ENCODE data around the gene KCNQ5. TPM values are rescaled to one million over a fixed set of nuclear protein-coding genes. Genes with fewer than 3 reads are reported as not detected.
"Not testable (repeated sequence)": the region's sequence is repeated elsewhere in the genome, so short reads cannot be mapped to it uniquely, and the experiment has no call there.

KCNQ5 gene
- total RNA-seq: under 1 TPM; 0.52 to 0.97 (median 0.59) TPM

DNA sequence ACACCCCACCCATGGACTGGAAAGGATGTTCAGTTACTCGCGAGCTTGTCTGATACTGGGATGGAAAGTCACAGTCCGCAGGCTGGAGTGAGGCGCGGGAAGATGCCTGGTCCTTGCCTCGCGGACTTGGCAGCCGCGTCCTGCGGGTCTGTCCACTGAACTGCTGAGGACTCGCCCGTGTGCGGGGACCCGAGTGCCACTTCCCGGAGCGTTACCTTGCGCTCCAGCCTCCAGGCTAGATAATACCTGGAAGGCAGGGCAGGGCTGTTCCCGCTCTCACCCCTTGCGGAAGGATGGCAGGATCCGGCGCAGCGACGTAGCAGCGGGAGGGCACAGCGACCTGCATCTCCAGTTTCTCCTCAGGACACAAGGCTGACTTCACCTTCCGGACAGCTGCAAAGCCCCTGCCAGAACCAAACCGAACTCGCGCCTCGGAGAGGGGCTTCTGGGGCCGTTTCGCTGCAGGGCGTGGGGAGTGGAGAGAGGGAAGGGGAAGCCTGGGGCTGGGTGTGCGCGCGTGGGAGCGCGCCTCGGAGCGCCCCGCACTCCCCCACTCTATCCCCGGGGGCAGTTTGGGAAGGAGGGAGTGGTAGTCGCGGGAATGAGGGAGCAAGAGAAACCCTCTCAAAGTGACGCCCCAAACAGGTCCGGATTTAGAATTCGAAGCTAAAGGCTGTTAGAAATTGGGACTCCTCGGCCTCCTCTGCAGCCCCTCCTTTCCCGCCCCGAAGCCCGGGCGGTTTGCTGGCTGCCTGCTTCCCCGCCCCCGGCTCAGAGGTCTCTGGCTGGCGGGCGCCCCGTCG, at the start of gene KCNQ5:
Gene KCNQ5, plus strand, starts transcription at position 774 of the 803 bp plus-strand sequence.
- 1% methylated on average over 21 to 49 of the region's 58 CpGs for WGBS, 2 donors
- intact Hi-C loops (cut with DNase I; ENCODE audit: low total_unique reads): no loop called here
- no peak for DNase-seq (ENCODE audit: low spot score in 2 of 2)
- H3K4me3 ChIP-seq (ENCODE audit: low read depth, poor library complexity, severe bottlenecking): peak within 1 kb of the TSS; percentile 35
- TF ChIP-seq POLR2A (IDR thresholded peaks at IDR 0.05): no peak
- TF ChIP-seq, protein P1, sequence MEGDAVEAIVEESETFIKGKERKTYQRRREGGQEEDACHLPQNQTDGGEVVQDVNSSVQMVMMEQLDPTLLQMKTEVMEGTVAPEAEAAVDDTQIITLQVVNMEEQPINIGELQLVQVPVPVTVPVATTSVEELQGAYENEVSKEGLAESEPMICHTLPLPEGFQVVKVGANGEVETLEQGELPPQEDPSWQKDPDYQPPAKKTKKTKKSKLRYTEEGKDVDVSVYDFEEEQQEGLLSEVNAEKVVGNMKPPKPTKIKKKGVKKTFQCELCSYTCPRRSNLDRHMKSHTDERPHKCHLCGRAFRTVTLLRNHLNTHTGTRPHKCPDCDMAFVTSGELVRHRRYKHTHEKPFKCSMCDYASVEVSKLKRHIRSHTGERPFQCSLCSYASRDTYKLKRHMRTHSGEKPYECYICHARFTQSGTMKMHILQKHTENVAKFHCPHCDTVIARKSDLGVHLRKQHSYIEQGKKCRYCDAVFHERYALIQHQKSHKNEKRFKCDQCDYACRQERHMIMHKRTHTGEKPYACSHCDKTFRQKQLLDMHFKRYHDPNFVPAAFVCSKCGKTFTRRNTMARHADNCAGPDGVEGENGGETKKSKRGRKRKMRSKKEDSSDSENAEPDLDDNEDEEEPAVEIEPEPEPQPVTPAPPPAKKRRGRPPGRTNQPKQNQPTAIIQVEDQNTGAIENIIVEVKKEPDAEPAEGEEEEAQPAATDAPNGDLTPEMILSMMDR (IDR thresholded peaks at IDR 0.05): no peak

DNA sequence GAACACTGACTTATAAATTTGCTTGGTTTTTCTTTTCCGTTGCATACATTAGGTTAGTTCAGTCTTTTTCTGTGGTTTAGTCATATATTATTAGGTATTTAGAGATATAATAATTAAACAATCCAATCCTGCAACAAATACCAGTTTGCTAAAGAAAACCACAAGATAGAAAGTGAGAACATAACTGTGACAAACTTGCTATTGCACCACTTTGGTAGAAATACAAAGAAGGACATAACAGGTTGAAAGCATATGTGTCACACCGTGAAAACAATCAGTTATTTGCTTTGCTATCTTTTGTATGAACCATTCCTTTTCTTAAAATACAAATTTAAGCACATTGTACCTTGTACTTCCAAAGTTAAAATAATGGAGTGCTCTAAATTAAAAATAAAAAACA, 42.0 kb upstream of the KCNQ5 start:
- intact Hi-C loops (cut with DNase I; ENCODE audit: low total_unique reads): no loop called here
- no peak for DNase-seq (ENCODE audit: low spot score in 2 of 2)
- 71 to 84% methylated on average over 2 of the region's 2 CpGs for WGBS, 2 donors
- H3K4me3 ChIP-seq (ENCODE audit: low read depth, poor library complexity, severe bottlenecking): no peak overlapping the region
- TF ChIP-seq, protein P1 (IDR thresholded peaks at IDR 0.05): no peak
- no peak for TF ChIP-seq POLR2A (IDR thresholded peaks at IDR 0.05)

DNA sequence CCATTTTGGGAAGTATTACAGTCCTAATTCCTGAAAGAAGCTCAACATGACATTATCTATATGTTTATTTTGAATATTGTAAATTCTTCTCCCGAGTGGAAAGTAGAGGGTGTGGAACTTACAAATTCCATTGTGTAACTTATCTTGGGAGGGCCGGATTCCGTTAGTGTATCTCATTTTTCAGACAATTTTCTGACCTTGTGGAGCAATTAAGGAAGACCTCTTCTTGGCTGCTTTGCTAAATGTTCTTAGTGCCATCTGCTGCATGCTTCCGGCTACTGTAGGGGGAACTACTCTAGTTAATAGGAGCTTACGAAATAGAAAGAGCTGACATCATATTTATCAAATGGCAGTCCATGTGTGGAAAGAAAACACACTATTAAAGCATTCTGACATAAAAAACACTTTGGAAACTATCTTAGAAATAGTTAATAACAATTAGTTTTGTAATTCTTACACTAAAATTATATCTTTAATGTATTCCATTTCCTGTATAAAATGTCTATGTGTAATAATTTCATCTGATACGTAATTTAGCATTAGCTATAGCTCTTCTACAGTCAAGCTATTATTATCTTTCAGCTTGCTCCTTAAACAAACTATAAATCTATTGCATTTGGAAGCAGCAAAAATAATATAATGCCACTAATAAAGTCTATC, 41.5 kb upstream of the KCNQ5 start:
- TF ChIP-seq, protein P1 (IDR thresholded peaks at IDR 0.05): no peak
- TF ChIP-seq POLR2A (IDR thresholded peaks at IDR 0.05): no peak
- no peak overlapping the region for H3K4me3 ChIP-seq (ENCODE audit: low read depth, poor library complexity, severe bottlenecking)
- intact Hi-C loops (cut with DNase I; ENCODE audit: low total_unique reads): no loop called here
- 23 to 26% methylated on average over 6 of the region's 6 CpGs for whole genome bisulfite sequencing, 2 donors
- DNase-seq (ENCODE audit: low spot score in 2 of 2): no peak

DNA sequence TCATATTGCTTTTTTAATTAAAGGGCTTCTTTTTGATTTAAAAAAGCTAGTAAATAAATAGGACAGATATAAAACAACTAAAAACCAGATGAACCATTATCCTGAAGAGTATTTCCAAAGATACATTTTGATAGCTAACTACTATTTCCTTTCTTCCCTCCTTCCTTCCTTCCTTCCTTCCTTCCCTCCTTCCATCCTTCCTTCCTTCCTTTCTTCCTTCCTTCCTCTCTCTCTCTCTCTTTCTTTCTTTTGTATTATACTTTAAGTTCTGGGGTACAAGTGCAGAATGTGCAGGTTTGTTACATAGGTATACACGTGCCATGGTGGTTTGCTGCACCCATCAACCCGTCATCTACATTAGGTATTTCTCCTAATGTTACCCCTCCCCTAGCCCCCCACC, 40.9 kb upstream of the KCNQ5 start:
- intact Hi-C loops (cut with DNase I; ENCODE audit: low total_unique reads); H3K4me3 ChIP-seq (ENCODE audit: low read depth, poor library complexity, severe bottlenecking); DNase-seq (ENCODE audit: low spot score in 2 of 2): not testable (repeated sequence)
- WGBS, 2 donors: 89 to 91% methylated on average over 2 of the region's 2 CpGs

DNA sequence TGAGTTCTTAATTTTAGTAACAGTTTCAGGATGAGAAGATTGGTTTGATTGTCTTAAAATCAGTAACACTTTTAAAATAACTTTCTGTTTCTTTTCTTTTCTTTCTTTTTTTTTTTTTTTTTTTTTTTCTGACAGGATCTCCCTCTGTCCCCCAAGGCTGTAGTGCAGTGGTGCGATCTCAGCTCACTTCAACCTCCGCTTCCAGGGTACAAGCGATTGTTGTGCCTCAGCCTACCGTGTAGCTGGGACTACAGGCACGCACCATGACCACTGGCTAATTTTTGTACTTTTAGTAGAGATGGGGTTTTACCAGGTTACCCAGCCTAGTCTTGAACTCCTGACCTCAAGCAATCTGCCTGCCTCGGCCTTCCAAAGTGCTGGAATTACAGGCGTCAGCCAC, 33.7 kb upstream of the KCNQ5 start:
- intact Hi-C loops (cut with DNase I; ENCODE audit: low total_unique reads): no loop called here
- 93 to 97% methylated on average over 7 of the region's 7 CpGs for WGBS, 2 donors
- DNase-seq (ENCODE audit: low spot score in 2 of 2): no peak
- no peak overlapping the region for H3K4me3 ChIP-seq (ENCODE audit: low read depth, poor library complexity, severe bottlenecking)
- TF ChIP-seq, protein P1 (IDR thresholded peaks at IDR 0.05): no peak
- no peak for TF ChIP-seq POLR2A (IDR thresholded peaks at IDR 0.05)

DNA sequence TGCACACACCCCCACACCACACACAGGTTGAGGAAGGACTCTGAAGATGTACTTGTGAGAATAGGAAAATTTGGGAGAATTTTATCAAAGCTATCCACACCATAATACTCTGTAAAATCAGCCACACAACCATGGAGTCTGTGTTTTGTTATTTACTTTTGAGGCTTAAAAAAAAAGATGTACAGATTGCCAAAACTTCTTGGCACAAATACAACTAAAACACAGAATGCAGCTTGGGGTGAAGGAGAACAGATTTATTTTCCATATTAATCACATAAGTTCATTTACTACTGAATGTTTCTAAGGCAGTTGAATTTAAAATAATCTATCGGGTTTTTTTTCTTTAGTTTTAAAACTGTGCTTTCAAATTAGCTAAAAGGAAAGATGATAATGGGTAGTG, 32.8 kb upstream of the KCNQ5 start:
- TF ChIP-seq POLR2A (IDR thresholded peaks at IDR 0.05): no peak
- TF ChIP-seq, protein P1 (IDR thresholded peaks at IDR 0.05): no peak
- intact Hi-C loops (cut with DNase I; ENCODE audit: low total_unique reads): no loop called here
- no peak overlapping the region for H3K4me3 ChIP-seq (ENCODE audit: low read depth, poor library complexity, severe bottlenecking)
- DNase-seq (ENCODE audit: low spot score in 2 of 2): no peak
- WGBS, 2 donors: 29 to 35% methylated on average over 1 of the region's 1 CpG
